Liver (tissue), 3 donors: ENCODE measurements around the gene MT1F.

ENCODE experiments used
- GABPA ChIP-seq, 2 donors: IDR thresholded peaks in 1 of 2; conservative IDR thresholded peaks in 1 of 2; 2 replicates each; pipeline ENCODE4 v1.6.1; 2016; ENCODE audit warnings: antibody characterized with exemption in 2 of 2, mild to moderate bottlenecking in 1 of 2, moderate library complexity in 1 of 2
- TAF1 ChIP-seq: conservative IDR thresholded peaks from 2 replicates; pipeline ENCODE4 v1.6.1; 2016; ENCODE audit warnings: antibody characterized with exemption, mild to moderate bottlenecking
- TF ChIP-seq, protein P1 (sequence below): fragments of 150-350 bp; IDR thresholded peaks from 2 replicates; pipeline ENCODE4 v1.5.1; 2017; ENCODE audit warnings: improper control_type of control experiment, low read depth, low read length; ENCODE audit not compliant: missing input control
- TF ChIP-seq, protein P2 (sequence below): IDR thresholded peaks from 2 replicates; pipeline ENCODE4 v1.6.1; 2016; ENCODE audit warnings: antibody characterized with exemption, mild to moderate bottlenecking
- donor health status: healthy.
- donor health status: healthy.

DNA sequence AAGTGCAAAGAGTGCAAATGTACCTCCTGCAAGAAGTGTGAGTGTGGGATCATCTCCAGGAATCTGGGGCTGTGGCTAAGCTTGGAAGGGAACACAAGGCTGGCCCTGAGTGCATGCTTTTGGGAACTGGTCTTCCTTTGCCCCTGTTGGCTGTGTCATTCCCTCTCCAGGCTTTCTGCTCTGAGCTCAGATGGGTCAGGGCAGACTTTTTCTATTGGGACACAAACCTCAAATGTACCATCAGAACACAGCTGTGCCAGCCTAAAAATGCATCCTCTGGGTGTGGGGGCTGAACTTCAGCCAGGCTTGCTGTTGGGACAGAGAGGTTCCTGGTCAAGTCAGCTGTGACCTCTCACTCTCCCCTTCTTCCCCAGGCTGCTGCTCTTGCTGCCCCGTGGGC is 5.2 kb upstream of the MT1F start:
- TF ChIP-seq, protein P1, sequence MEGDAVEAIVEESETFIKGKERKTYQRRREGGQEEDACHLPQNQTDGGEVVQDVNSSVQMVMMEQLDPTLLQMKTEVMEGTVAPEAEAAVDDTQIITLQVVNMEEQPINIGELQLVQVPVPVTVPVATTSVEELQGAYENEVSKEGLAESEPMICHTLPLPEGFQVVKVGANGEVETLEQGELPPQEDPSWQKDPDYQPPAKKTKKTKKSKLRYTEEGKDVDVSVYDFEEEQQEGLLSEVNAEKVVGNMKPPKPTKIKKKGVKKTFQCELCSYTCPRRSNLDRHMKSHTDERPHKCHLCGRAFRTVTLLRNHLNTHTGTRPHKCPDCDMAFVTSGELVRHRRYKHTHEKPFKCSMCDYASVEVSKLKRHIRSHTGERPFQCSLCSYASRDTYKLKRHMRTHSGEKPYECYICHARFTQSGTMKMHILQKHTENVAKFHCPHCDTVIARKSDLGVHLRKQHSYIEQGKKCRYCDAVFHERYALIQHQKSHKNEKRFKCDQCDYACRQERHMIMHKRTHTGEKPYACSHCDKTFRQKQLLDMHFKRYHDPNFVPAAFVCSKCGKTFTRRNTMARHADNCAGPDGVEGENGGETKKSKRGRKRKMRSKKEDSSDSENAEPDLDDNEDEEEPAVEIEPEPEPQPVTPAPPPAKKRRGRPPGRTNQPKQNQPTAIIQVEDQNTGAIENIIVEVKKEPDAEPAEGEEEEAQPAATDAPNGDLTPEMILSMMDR, result no peak
- TF ChIP-seq TAF1 (no peak), GABPA (IDR thresholded peaks at IDR 0.05 in 1 of 2, conservative IDR thresholded peaks at IDR 0.05 in 1 of 2) (no peak)
- TF ChIP-seq, protein P2, sequence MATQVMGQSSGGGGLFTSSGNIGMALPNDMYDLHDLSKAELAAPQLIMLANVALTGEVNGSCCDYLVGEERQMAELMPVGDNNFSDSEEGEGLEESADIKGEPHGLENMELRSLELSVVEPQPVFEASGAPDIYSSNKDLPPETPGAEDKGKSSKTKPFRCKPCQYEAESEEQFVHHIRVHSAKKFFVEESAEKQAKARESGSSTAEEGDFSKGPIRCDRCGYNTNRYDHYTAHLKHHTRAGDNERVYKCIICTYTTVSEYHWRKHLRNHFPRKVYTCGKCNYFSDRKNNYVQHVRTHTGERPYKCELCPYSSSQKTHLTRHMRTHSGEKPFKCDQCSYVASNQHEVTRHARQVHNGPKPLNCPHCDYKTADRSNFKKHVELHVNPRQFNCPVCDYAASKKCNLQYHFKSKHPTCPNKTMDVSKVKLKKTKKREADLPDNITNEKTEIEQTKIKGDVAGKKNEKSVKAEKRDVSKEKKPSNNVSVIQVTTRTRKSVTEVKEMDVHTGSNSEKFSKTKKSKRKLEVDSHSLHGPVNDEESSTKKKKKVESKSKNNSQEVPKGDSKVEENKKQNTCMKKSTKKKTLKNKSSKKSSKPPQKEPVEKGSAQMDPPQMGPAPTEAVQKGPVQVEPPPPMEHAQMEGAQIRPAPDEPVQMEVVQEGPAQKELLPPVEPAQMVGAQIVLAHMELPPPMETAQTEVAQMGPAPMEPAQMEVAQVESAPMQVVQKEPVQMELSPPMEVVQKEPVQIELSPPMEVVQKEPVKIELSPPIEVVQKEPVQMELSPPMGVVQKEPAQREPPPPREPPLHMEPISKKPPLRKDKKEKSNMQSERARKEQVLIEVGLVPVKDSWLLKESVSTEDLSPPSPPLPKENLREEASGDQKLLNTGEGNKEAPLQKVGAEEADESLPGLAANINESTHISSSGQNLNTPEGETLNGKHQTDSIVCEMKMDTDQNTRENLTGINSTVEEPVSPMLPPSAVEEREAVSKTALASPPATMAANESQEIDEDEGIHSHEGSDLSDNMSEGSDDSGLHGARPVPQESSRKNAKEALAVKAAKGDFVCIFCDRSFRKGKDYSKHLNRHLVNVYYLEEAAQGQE, result no peak
